IgD-negative memory B cell (primary cell): ENCODE results near the gene FAT1. TPM values are rescaled to one million over a fixed set of nuclear protein-coding genes. Genes with fewer than 3 reads are reported as not detected.

Source experiments
- H3K27ac Mint-ChIP-seq, 3 donors: one replicate each; pipeline ENCODE4 v1.8.0; 2020 to 2022; ENCODE audit warnings: mild to moderate bottlenecking in 3 of 3, mixed read lengths in 3 of 3, moderate library complexity in 1 of 3
- H3K27me3 Mint-ChIP-seq: one replicate; pipeline ENCODE4 v1.8.0; 2021; ENCODE audit warnings: mixed read lengths
- H3K36me3 Mint-ChIP-seq: one replicate; pipeline ENCODE4 v1.8.0; 2020; ENCODE audit warnings: mild to moderate bottlenecking, mixed read lengths
- H3K4me1 Mint-ChIP-seq, 3 donors: one replicate each; pipeline ENCODE4 v1.8.0; 2020 to 2022; ENCODE audit warnings: mixed read lengths in 3 of 3, mild to moderate bottlenecking in 1 of 3
- H3K4me3 Mint-ChIP-seq, 4 donors: one replicate each; pipeline ENCODE4 v1.8.0; 2020 to 2022; ENCODE audit warnings: mild to moderate bottlenecking in 4 of 4, mixed read lengths in 4 of 4, moderate library complexity in 3 of 4
- H3K9me3 Mint-ChIP-seq, 3 donors: one replicate each; pipeline ENCODE4 v1.8.0; 2020 to 2021; ENCODE audit warnings: mixed read lengths in 3 of 3, mild to moderate bottlenecking in 1 of 3
- polyA plus RNA-seq: library from polyadenylated mRNA; unstranded; fragments of 300-500 nt; fragmentation: Illumina TruSeq; gene quantifications from one replicate; pipeline ENCODE4 v1.2.3, GENCODE V29; 2021

FAT1 gene
- polyA plus RNA-seq, 1 donor from 2014 or later: not detected

GRCh38 chr4:186593587-186593973 is 130.1 kb downstream of the FAT1 start:
- Mint-ChIP-seq H3K9me3 (peaks cover 0 to 4% (median 0%) of the 10 kb centered on the region in 3 donors), H3K4me1 (no peaks in the 10 kb centered on the region), H3K36me3 (no peaks in the 10 kb centered on the region), H3K27ac (no peak overlapping the region), H3K27me3 (no peaks in the 10 kb centered on the region), H3K4me3 (no peak overlapping the region)

- Mint-ChIP-seq H3K9me3 (peaks cover 0 to 4% (median 0%) of the 10 kb centered on the region in 3 donors), H3K4me1 (no peaks in the 10 kb centered on the region), H3K4me3 (no peak overlapping the region), H3K27me3 (peaks cover 2% of the 10 kb centered on the region), H3K36me3 (no peaks in the 10 kb centered on the region), H3K27ac (no peak overlapping the region)
Measured at GRCh38 chr4:186592966-186593586, 130.6 kb downstream of the FAT1 start.

- Mint-ChIP-seq H3K4me1 (no peaks in the 10 kb centered on the region), H3K27me3 (peaks cover 2% of the 10 kb centered on the region)
Measured at GRCh38 chr4:186592445-186592844, 131.2 kb downstream of the FAT1 start.

DNA sequence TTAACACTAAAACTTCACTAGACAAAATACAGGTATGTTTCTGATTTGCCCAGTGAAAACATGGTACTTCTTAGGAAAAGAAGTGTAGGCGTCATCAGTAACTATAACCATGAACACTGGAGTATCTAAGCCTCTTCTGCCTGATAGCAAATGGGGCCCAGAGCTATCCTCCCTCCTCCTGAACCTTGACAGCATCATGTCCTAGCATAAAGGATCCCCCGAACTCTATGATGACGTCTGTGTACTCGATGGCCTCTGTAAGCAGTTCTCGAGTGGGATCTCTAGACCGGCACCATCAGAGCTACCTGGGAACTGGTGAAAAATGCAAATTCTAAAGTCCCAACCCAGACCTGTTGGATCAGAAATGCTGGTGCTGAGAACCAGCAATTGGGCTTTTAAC is 132.0 kb downstream of the FAT1 start:
- Mint-ChIP-seq H3K27me3 (peaks cover 2% of the 10 kb centered on the region), H3K9me3 (no peaks in the 10 kb centered on the region), H3K4me3 (no peak overlapping the region), H3K27ac (no peak overlapping the region), H3K36me3 (no peaks in the 10 kb centered on the region), H3K4me1 (no peaks in the 10 kb centered on the region)

More at GRCh38 chr4:186592445-186592844, 131.2 kb downstream of the FAT1 start:
- H3K9me3 Mint-ChIP-seq: peaks cover 0 to 4% (median 0%) of the 10 kb centered on the region in 3 donors
- H3K4me3 Mint-ChIP-seq: no peak overlapping the region
- no peak overlapping the region for H3K27ac Mint-ChIP-seq
- H3K36me3 Mint-ChIP-seq: no peaks in the 10 kb centered on the region

- H3K36me3 Mint-ChIP-seq: peaks cover 1% of the 10 kb centered on the region
Measured at GRCh38 chr4:186588503-186588902, 135.2 kb downstream of the FAT1 start.

GRCh38 chr4:186587416-186588018 is 136.1 kb downstream of the FAT1 start:
- Mint-ChIP-seq H3K9me3 (no peaks in the 10 kb centered on the region), H3K36me3 (peaks cover 1% of the 10 kb centered on the region), H3K4me1 (no peaks in the 10 kb centered on the region), H3K27ac (no peak overlapping the region), H3K4me3 (no peak overlapping the region), H3K27me3 (peaks cover 2% of the 10 kb centered on the region)

More at GRCh38 chr4:186588503-186588902, 135.2 kb downstream of the FAT1 start:
- Mint-ChIP-seq H3K4me1 (no peaks in the 10 kb centered on the region), H3K27me3 (peaks cover 2% of the 10 kb centered on the region), H3K4me3 (no peak overlapping the region), H3K9me3 (no peaks in the 10 kb centered on the region), H3K27ac (no peak overlapping the region)

GRCh38 chr4:186586205-186586604 is 137.5 kb downstream of the FAT1 start:
- Mint-ChIP-seq H3K4me1 (no peaks in the 10 kb centered on the region), H3K9me3 (no peaks in the 10 kb centered on the region), H3K27me3 (peaks cover 2% of the 10 kb centered on the region), H3K4me3 (no peak overlapping the region), H3K36me3 (peaks cover 1% of the 10 kb centered on the region), H3K27ac (no peak overlapping the region)

DNA sequence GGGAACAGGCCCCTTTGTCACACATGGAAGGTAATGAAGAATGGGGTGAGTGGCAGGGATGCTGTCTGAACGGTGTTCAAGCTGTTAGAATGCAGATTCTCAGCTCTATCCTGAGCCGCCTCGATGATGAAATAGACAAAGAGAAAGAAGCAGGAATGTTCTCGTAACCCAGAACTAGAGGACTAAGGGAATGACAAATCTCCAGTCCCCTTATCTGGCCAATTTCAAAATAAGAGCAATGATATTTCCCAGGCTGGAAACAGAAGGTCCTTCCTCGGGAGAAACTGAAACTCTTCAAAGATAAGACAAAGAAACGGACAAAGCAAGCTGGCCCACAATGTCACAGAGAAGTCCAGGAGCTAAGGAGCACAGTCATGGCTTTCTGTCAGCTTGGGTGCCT is 138.7 kb downstream of the FAT1 start:
- no peak overlapping the region for H3K4me3 Mint-ChIP-seq
- peak overlapping the region in 1 of 3 donors; percentile 31 for H3K27ac Mint-ChIP-seq

DNA sequence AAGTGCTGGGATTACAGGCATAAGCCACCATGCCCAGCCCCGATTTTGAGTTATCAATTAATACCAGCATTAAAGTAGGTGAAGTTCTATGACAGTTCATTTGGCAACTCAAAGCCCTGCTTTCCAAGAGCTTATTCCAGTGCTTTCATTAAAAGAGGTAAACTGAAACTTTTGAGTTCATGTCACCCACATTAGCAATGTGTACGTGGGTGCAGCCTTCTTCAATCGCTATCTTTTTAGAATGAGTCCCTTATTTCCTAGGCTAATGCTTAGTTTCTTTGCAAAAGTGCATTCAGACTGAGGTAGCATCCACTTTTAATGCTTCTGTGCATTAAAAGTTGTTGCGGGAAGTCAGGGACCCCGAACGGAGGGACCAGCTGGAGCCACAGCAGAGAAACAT is 142.2 kb downstream of the FAT1 start:
- no peak overlapping the region for H3K27ac Mint-ChIP-seq
- H3K9me3 Mint-ChIP-seq: peaks cover 0 to 3% (median 0%) of the 10 kb centered on the region in 3 donors
- no peaks in the 10 kb centered on the region for H3K4me1 Mint-ChIP-seq
- peaks cover 1% of the 10 kb centered on the region for H3K36me3 Mint-ChIP-seq
- no peaks in the 10 kb centered on the region for H3K27me3 Mint-ChIP-seq
- H3K4me3 Mint-ChIP-seq: no peak overlapping the region

More for the DNA sequence above, 138.7 kb downstream of the FAT1 start:
- Mint-ChIP-seq H3K9me3 (peaks cover 0 to 3% (median 0%) of the 10 kb centered on the region in 3 donors), H3K4me1 (no peaks in the 10 kb centered on the region), H3K27me3 (peaks cover 2% of the 10 kb centered on the region), H3K36me3 (peaks cover 1% of the 10 kb centered on the region)

DNA sequence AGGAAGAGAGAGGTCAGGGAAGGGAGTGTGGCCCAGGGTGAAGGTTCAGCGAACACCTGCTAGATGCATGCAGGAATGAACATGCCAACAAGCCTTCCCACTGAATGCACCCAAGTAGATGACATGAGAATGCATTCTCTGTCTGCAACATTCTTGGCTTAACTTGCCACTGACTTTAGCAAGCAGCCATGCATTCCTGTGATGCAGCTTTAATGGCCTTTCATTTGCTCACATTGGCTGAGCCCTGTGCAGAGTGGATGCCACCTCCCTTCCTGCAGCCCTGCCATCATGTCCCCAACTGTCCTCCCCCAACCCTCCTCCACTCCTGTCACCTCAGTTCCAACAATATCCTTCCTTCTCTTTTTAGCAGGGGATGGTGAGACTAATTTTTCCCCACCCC is 143.0 kb downstream of the FAT1 start:
- Mint-ChIP-seq H3K4me3 (no peak overlapping the region), H3K27me3 (no peaks in the 10 kb centered on the region), H3K9me3 (peaks cover 0 to 3% (median 0%) of the 10 kb centered on the region in 3 donors), H3K27ac (no peak overlapping the region), H3K36me3 (peaks cover 1% of the 10 kb centered on the region), H3K4me1 (no peaks in the 10 kb centered on the region)

DNA sequence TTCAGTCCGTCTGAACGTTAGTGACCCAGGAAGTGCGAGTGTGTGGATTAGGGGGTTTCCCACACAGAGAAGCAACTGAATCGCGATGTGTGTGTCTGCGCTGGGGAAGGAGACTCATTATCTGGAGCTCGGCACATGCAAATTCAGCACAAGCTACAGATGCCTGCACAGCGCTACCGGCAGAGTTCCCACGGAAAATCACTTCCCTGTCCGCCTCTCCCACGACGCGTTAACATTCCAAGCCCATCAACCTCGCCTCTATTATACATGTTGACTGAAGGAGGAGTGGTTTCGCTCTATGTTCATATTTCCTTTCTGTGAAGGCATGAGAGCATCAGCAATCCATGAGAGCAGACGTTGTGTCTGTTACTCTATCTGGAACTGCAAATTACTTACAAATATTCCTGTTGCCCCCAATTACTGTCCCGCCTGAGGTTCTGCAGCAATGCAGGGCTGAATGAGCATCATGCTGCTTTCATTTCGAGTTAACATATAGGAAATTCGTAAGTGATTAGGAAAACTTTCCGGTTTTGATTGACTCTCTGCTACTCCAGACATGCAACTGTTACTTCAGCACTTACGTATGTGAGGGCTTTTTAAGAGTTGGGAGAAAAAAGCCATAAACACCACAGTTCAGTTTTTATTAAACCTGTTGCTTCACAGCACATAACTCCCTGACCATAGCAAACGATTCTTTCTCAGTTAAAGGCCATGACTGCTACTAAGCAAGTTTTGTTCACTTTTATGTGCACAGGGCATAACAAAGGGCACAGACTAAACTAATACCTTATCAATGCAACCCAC is 153.3 kb downstream of the FAT1 start:
- Mint-ChIP-seq H3K9me3 (peaks cover 0 to 2% (median 0%) of the 10 kb centered on the region in 3 donors), H3K27ac (no peak overlapping the region), H3K36me3 (peaks cover 3% of the 10 kb centered on the region), H3K27me3 (peaks cover 2% of the 10 kb centered on the region), H3K4me1 (no peaks in the 10 kb centered on the region), H3K4me3 (no peak overlapping the region)

DNA sequence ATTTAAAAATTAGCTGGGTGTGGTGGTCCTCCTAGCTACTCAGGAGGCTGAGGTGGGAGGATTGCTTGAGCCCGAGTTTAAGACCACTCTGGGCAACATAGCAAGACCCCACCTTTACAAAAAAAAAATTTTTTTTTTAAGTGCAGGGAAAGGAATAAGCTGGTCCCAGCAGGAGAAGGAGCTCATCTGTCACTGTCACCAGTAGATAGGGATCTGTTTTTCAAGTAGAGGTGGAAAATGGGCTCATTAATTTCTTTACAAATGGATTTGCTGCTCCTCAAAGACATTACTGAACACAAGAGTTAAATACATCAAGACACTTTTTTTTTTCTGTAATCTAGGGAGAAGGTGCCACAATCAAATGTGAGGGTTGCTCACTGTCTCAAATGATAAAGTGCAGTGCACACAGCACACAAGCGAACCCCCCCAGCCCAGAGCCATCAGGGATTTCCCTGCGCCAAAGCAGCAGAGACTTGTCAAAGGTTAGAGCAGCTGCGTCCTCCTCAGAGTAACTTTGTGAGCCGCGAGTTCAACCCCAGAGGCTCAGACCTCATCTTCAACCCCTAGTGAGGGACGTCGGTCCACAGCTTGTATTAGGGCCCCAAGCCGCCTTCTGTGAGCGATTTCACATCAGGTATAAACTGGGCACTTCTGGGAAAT is 154.0 kb downstream of the FAT1 start:
- Mint-ChIP-seq H3K9me3 (peaks cover 0 to 2% (median 0%) of the 10 kb centered on the region in 3 donors), H3K4me1 (no peaks in the 10 kb centered on the region), H3K27ac (no peak overlapping the region)

GRCh38 chr4:186566068-186566467 is 157.6 kb downstream of the FAT1 start:
- Mint-ChIP-seq H3K27me3 (no peaks in the 10 kb centered on the region), H3K4me1 (no peaks in the 10 kb centered on the region), H3K36me3 (no peaks in the 10 kb centered on the region), H3K9me3 (peaks cover 0 to 5% (median 3%) of the 10 kb centered on the region in 3 donors), H3K27ac (no peak overlapping the region), H3K4me3 (no peak overlapping the region)

More for the DNA sequence above, 154.0 kb downstream of the FAT1 start:
- H3K4me3 Mint-ChIP-seq: no peak overlapping the region
- peaks cover 2% of the 10 kb centered on the region for H3K27me3 Mint-ChIP-seq
- H3K36me3 Mint-ChIP-seq: peaks cover 3% of the 10 kb centered on the region

DNA sequence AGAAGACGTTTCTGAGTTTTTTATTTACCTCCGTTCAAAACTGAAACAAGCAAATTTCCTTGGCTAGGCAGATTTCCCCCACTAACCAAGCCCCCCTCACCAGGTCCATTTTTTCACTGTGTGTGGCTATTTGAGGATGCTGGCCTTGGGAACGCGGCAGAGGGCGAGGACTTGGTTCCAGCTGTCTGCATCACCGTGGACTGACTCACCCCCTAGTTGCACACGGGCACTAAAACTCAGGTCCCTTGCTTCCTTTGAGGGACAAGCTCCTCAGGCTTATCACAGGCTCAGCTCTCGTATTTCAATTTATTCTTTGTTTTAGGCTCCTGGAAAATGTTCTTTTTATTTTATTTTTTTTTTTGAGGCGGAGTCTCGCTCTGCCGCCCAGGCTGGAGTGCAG is 159.9 kb downstream of the FAT1 start:
- Mint-ChIP-seq H3K36me3 (no peaks in the 10 kb centered on the region), H3K9me3 (peaks cover 0 to 14% (median 13%) of the 10 kb centered on the region in 3 donors), H3K4me3 (no peak overlapping the region), H3K4me1 (no peaks in the 10 kb centered on the region), H3K27ac (no peak overlapping the region), H3K27me3 (no peaks in the 10 kb centered on the region)

GRCh38 chr4:186561748-186562147 is 161.9 kb downstream of the FAT1 start:
- H3K27ac Mint-ChIP-seq: no peak overlapping the region
- no peaks in the 10 kb centered on the region for H3K4me1 Mint-ChIP-seq
- no peaks in the 10 kb centered on the region for H3K27me3 Mint-ChIP-seq
- peaks cover 0 to 13% (median 12%) of the 10 kb centered on the region in 3 donors for H3K9me3 Mint-ChIP-seq
- no peaks in the 10 kb centered on the region for H3K36me3 Mint-ChIP-seq
- H3K4me3 Mint-ChIP-seq: no peak overlapping the region
